ENCODE measurements around the gene CLASP2.

GRCh38 chr3:33737146-33737545 is 19.1 kb upstream of the CLASP2 start:
- TF ChIP-seq GATA2 (IDR thresholded peaks at IDR 0.05; ENCODE audit: low read depth, low read length) (no peak), GATA3 (IDR thresholded peaks at IDR 0.05; ENCODE audit: low read depth, low read length) (no peak)
